ENCODE measurements around the gene WDR70.
"Not testable (repeated sequence)": the region's sequence is repeated elsewhere in the genome, so short reads cannot be mapped to it uniquely, and the experiment has no call there.

WDR70 gene

GRCh38 chr5:37679903-37680302 lies 300.8 kb downstream of the WDR70 start:
- H3K4me3 ChIP-seq (ENCODE audit: low read depth, low read length); in situ Hi-C loops (cut with HindIII; ENCODE audit: low sequenced_read_pairs); DNase-seq (ENCODE audit: low read depth): not testable (repeated sequence)

DNA sequence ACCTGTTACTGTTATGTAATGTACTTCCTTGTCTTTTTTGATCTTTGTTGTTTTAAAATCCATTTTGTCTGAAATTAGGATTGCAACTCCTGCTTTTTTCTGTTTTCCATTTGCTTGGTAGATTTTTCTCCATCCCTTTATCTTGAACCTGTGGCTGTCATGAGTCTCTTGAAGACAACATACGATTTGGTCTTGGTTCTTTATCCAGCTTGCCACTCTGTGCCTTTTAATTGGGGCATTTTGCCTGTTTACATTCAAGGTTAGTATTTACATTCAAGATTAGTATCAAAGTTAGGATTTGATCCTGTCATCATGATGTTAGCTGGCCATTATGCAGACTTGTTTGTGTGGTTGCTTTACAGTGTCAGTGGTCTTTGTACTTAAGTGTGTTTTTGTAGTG lies 304.0 kb downstream of the WDR70 start:
- TF ChIP-seq, protein P1, sequence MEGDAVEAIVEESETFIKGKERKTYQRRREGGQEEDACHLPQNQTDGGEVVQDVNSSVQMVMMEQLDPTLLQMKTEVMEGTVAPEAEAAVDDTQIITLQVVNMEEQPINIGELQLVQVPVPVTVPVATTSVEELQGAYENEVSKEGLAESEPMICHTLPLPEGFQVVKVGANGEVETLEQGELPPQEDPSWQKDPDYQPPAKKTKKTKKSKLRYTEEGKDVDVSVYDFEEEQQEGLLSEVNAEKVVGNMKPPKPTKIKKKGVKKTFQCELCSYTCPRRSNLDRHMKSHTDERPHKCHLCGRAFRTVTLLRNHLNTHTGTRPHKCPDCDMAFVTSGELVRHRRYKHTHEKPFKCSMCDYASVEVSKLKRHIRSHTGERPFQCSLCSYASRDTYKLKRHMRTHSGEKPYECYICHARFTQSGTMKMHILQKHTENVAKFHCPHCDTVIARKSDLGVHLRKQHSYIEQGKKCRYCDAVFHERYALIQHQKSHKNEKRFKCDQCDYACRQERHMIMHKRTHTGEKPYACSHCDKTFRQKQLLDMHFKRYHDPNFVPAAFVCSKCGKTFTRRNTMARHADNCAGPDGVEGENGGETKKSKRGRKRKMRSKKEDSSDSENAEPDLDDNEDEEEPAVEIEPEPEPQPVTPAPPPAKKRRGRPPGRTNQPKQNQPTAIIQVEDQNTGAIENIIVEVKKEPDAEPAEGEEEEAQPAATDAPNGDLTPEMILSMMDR (IDR thresholded peaks at IDR 0.05; ENCODE audit: low read depth, low read length, missing control alignments) = no peak
- no peak overlapping the region for H3K4me3 ChIP-seq (ENCODE audit: low read depth, low read length)
- no peak for DNase-seq (ENCODE audit: low read depth)
- in situ Hi-C loops (cut with HindIII; ENCODE audit: low sequenced_read_pairs) = no loop called here

DNA sequence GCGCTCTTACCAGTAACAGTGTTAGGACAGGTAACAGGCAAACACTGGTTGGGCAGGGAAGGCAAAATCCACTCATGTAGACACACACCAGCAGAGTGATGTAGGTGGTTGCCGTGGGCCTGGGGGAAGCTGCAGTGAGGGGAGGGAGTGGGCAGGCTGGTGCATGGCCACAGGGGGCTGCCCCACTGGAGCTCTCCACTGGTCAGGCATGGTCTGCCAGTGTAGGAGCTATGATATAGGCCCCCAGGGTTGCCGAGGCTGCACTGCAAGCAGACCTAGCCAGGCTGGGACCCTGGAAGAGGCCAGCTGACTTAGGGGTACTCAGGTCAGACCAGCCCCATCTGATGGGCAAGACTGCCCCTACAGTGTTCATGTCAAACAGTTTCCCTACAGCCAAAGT lies 306.1 kb downstream of the WDR70 start:
- H3K4me3 ChIP-seq (ENCODE audit: low read depth, low read length) = no peak overlapping the region
- in situ Hi-C loops (cut with HindIII; ENCODE audit: low sequenced_read_pairs) = no loop called here
- DNase-seq (ENCODE audit: low read depth) = no peak
- TF ChIP-seq, protein P1 (IDR thresholded peaks at IDR 0.05; ENCODE audit: low read depth, low read length, missing control alignments) = no peak

DNA sequence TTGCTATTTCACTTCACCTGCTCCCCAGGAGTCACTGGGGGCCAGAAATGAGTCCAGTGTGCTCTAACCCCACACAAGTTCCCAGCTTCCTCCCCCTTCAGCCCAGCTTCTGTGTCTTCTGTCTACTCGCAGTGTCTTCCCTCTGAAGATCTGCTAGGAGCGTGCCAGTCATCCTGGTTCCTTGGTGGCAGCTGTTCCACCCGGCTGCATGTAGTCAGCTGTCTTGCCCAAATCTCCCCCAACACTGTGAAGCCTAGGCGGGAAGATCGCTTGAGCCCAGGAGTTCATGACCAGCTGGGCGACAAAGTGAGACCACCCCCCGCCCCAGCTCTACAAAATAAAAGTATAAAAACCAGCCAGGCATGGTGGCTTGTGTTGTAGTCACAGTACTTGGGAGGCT lies 306.7 kb downstream of the WDR70 start:
- TF ChIP-seq, protein P1 (IDR thresholded peaks at IDR 0.05; ENCODE audit: low read depth, low read length, missing control alignments) = no peak
- H3K4me3 ChIP-seq (ENCODE audit: low read depth, low read length) = no peak overlapping the region
- DNase-seq (ENCODE audit: low read depth) = no peak
- in situ Hi-C loops (cut with HindIII; ENCODE audit: low sequenced_read_pairs) = no loop called here

DNA sequence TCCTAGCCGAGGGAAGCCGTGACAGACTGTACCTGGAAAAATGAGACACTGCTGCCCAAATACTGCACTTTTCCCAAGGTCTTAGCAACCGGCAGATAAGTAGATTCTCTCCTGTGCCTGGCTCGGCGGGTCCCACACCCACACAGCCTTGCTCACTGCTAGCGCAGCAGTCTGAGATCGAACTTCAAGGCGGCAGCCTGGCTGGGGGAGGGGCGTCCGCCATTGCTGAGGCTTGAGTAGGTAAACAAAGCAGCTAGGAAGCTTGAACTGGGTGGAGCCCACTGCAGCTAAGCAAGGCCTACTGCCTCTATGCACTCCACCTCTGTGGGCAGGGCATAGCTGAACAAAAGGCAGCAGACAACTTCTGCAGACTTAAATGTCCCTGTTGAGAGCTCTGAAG lies 309.8 kb downstream of the WDR70 start:
- in situ Hi-C loops (cut with HindIII; ENCODE audit: low sequenced_read_pairs); DNase-seq (ENCODE audit: low read depth); H3K4me3 ChIP-seq (ENCODE audit: low read depth, low read length): not testable (repeated sequence)

- in situ Hi-C loops (cut with HindIII; ENCODE audit: low sequenced_read_pairs); DNase-seq (ENCODE audit: low read depth): not testable (repeated sequence)
These were observed 315.2 kb downstream of the WDR70 start for GRCh38 chr5:37694333-37694732.

DNA sequence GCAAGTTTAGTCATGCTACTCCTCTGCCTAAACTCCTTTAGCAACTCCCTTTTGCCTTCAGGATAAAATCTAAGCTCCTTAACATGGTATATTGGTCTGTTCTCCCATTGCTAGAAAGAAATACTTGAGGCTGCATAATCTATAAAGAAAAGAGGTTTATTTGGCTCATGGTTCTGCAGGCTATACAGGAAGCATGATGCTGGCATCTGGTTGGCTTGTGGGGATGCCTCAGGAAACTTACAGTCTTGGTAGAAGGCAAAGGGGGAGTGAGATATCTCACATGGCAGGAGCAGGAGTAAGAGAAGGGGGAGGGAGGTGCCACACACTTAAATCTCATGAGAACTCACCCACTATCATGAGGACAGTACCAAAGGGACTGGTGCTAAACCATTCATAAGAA lies 315.7 kb downstream of the WDR70 start:
- H3K4me3 ChIP-seq (ENCODE audit: low read depth, low read length) = no peak overlapping the region
- DNase-seq (ENCODE audit: low read depth) = no peak
- TF ChIP-seq, protein P1 (IDR thresholded peaks at IDR 0.05; ENCODE audit: low read depth, low read length, missing control alignments) = no peak
- in situ Hi-C loops (cut with HindIII; ENCODE audit: low sequenced_read_pairs) = no loop called here

More at GRCh38 chr5:37694333-37694732, 315.2 kb downstream of the WDR70 start:
- H3K4me3 ChIP-seq (ENCODE audit: low read depth, low read length) = not testable (repeated sequence)

DNA sequence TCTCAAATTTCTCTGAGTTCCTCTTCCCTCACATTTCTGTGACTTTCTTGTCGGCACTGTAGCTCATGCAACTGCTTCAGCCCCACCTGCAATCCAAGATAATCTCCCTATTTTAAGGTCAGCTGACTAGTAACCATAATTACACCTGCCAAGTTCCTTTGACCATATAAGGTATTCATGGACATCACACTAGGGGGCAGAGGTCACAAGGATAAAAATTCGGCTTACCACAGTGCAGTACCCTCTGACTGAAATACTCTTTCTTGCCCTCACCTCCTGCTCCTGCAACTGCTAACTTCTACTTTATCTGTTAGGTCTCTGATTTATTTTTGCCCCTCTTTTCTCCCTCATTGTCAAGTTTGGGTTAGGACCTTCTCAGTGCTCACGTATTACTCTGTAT lies 316.5 kb downstream of the WDR70 start:
- in situ Hi-C loops (cut with HindIII; ENCODE audit: low sequenced_read_pairs) = no loop called here
- TF ChIP-seq, protein P1 (IDR thresholded peaks at IDR 0.05; ENCODE audit: low read depth, low read length, missing control alignments) = no peak

More for the DNA sequence above, 316.5 kb downstream of the WDR70 start:
- no peak for DNase-seq (ENCODE audit: low read depth)
- H3K4me3 ChIP-seq (ENCODE audit: low read depth, low read length) = no peak overlapping the region
